Activated T-cell treated with anti-CD3 and anti-CD28 coated beads, Interleukin-2, amount 50 U/mL, for 4 hours (primary cell): ENCODE results near the gene C9orf78. TPM values are rescaled to one million over a fixed set of nuclear protein-coding genes. Genes with fewer than 3 reads are reported as not detected.
"Not testable (repeated sequence)": the region's sequence is repeated elsewhere in the genome, so short reads cannot be mapped to it uniquely, and the experiment has no call there.

Experiments
- ATAC-seq, 2 donors: fragments of 200-7000 bp; cut with Tn5 transposase; one replicate each; pipeline ENCODE4 v1.10.0; 2021
- DNase-seq: peaks from one replicate; pipeline ENCODE4 v3.0.0-alpha.2; 2020
- H3K27me3 Mint-ChIP-seq: one replicate; pipeline ENCODE4 v1.8.0; 2021; ENCODE audit warnings: low read depth, mixed read lengths
- H3K36me3 Mint-ChIP-seq: one replicate; pipeline ENCODE4 v1.8.0; 2022; ENCODE audit warnings: mixed read lengths; ENCODE audit not compliant: insufficient read depth
- H3K4me1 Mint-ChIP-seq: one replicate; pipeline ENCODE4 v1.8.0; 2021; ENCODE audit warnings: low read depth, mixed read lengths
- H3K4me3 Mint-ChIP-seq: one replicate; pipeline ENCODE4 v1.8.0; 2021; ENCODE audit warnings: mild to moderate bottlenecking, moderate library complexity, mixed read lengths
- H3K9me3 Mint-ChIP-seq: one replicate; pipeline ENCODE4 v1.8.0; 2021; ENCODE audit warnings: mixed read lengths
- total RNA-seq, 3 donors: library from RNA; stranded (reverse); gene quantifications; one replicate each; pipeline ENCODE4 v1.2.1, GENCODE V29; 2021

C9orf78 gene
- total RNA-seq, 3 donors from 2014 or later = 74.8 to 92.6 (median 76.2) TPM

DNA sequence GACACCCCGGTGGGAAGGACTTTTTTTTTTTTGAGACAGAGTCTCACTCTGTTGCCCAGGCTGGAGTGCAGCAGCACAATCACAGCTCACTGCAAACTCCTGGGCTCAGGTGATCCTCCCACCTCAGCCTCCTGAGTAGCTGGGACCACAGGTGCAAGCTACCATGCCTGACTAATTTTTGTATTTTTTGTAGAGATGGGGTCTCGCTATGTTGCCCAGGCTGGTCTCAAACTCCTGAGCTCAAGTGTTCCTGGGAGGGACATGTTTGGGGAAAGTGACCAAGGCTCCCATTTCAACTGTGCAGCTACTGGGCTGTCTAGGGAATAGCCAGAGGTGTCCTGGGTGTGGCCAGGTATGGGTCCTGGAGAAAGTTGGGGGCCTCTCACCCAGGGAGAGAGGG, 39.0 kb downstream of the C9orf78 start:
- ATAC-seq, DNase-seq, H3K4me3 Mint-ChIP-seq, H3K4me1 Mint-ChIP-seq, H3K9me3 Mint-ChIP-seq, H3K36me3 Mint-ChIP-seq, H3K27me3 Mint-ChIP-seq: not testable (repeated sequence)

DNA sequence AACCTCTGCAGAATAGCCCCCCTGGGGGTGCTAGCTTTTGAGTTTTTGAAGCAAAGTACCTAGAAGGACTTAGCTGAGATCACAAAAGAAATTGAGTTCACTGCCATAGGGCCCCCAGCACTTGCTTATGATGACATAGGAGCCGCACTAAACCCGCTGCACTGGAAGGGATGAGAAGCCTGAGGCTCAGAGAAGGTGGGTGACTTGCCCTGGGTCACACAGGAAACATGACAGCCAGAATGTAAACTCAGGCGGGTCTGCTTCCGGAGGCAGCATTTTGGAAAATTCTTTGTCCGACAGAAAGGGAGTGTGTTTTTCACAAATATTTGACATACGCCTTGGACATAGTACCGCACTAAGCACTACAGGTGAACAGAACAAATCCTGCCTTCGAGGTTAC, 40.5 kb downstream of the C9orf78 start:
- peaks cover 4% of the 10 kb centered on the region for H3K4me1 Mint-ChIP-seq
- no peak for ATAC-seq
- no peaks in the 10 kb centered on the region for H3K27me3 Mint-ChIP-seq
- H3K4me3 Mint-ChIP-seq = no peak overlapping the region
- no peak for DNase-seq
- no peaks in the 10 kb centered on the region for H3K36me3 Mint-ChIP-seq
- no peaks in the 10 kb centered on the region for H3K9me3 Mint-ChIP-seq

DNA sequence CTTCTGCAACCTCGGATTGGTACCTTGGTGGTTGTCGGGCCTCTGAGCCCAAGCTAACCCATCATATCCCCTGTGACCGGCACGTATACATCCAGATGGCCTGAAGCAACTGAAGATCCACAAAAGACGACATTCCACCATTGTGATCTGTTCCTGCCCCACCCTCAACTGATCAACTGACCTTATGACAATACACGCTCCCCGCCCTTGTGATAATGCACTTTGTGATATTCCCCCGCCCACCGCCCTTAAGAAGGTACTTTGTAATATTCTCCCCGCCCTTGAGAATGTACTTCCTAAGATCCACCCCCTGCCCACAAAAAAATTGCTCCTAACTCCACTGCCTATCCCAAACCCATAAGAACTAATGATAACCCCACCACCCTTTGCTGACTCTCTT, 48.6 kb downstream of the C9orf78 start:
- H3K36me3 Mint-ChIP-seq = no peaks in the 10 kb centered on the region

DNA sequence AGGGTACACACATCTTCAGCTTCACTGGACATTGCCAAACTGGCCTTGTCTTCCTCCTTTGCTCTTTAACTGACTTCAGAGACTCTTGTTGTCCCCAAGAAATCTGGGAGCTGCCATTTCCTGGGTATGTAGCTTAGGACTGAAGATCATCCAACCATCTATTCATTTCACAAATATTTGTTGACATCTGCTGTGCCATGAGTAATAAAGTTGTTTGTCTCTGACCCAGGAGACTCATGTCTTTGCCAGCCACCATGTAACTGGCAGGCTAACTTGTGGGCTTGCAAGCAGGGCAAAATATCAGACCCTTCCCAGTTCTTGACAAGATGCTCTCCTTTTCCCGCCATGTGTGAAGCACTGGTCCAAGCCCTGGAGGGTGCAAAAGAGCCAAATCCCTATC, 49.2 kb downstream of the C9orf78 start:
- no peaks in the 10 kb centered on the region for H3K36me3 Mint-ChIP-seq
- peaks cover 4% of the 10 kb centered on the region for H3K27me3 Mint-ChIP-seq
- H3K4me1 Mint-ChIP-seq = peaks cover 4% of the 10 kb centered on the region
- no peak for ATAC-seq
- no peaks in the 10 kb centered on the region for H3K9me3 Mint-ChIP-seq
- no peak overlapping the region for H3K4me3 Mint-ChIP-seq
- no peak for DNase-seq

More for the DNA sequence above, 48.6 kb downstream of the C9orf78 start:
- no peak for ATAC-seq
- Mint-ChIP-seq H3K4me1 (peaks cover 4% of the 10 kb centered on the region), H3K4me3 (no peak overlapping the region), H3K27me3 (peaks cover 4% of the 10 kb centered on the region), H3K9me3 (no peaks in the 10 kb centered on the region)
- no peak for DNase-seq

DNA sequence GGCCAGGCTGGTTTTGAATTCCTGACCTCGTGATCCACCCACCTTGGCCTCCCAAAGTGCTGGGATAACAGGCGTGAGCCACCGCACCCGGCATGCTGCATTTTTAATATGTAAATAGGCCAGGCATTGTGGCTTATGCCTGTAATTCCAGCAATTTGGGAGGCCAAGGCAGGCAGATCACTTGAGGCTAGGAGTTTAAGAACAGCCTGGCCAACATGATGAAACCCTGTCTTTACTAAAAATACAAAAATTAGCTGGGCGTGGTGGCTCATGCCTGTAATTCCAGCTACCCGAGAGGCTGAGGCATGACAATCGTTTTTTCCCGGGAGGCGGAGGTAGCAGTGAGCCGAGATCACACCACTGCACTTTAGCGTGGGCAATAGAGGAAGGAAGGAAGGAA, 50.1 kb downstream of the C9orf78 start:
- H3K36me3 Mint-ChIP-seq, H3K27me3 Mint-ChIP-seq, H3K4me1 Mint-ChIP-seq, H3K9me3 Mint-ChIP-seq, ATAC-seq, DNase-seq, H3K4me3 Mint-ChIP-seq: not testable (repeated sequence)

DNA sequence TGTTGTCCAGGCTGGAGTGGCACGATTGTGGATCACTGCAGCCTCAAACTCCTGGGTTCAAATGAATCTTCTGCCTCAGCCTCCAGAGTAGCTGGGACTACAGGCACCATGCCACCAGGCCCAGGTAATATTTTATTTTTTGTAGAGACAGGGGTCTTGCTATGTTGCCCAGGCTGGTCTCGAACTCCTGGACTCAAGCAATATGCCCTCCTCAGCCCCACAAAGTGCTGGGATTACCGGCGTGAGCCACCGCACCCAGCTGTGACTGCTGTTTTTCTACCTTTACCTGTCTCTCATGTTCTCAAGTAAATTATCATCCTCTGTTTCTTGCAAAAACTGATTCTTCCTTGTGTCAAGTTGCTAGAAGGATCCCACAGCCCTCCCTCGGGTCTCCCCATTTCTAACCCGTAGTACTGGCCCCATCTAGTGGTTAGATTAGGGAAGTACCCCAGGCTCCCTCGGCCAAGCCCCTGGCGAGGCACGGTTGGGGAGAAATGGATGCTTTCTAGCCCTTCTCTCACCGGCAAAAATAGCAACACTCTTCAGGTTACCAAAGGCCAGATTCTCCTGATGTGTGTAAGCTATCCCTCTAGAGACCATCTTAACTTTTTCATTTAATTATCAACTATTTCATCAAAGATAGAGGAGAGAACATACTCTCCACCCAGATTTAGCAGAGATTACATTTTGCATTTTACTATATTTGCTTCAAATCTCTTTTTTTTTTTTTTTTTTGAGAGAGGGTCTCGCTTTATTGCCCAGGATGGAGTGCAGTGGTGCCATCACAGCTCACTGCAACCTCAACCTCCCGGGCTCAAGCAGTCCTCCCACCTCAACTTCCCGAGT, 51.3 kb downstream of the C9orf78 start:
- no peaks in the 10 kb centered on the region for H3K4me1 Mint-ChIP-seq
- DNase-seq = peak; percentile 71
- peak; percentile 96 to 99 for ATAC-seq
- H3K9me3 Mint-ChIP-seq = no peaks in the 10 kb centered on the region
- peaks cover 6% of the 10 kb centered on the region for H3K27me3 Mint-ChIP-seq
- H3K4me3 Mint-ChIP-seq = no peak overlapping the region
- H3K36me3 Mint-ChIP-seq = no peaks in the 10 kb centered on the region

DNA sequence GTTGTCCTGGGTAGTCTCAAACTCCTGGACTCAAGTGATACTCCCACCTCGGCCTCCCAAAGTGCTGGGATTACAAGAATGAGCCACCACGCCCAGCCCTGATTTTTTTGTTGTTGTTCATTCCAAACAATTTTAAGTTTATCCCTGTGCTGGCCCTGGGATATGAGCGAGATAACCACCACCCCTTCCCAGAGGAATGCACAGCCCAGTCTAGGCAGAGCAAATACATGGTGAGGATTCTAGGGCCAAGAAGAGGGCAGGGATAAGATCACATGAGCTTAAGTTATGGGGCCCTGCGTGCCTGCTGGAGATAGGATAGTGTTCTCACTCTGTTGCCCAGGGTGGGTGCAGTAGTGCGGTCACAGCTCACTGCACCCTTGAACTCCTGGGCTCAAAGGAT, 53.1 kb downstream of the C9orf78 start:
- Mint-ChIP-seq H3K27me3 (peaks cover 12% of the 10 kb centered on the region), H3K36me3 (no peaks in the 10 kb centered on the region), H3K4me3 (no peak overlapping the region), H3K9me3 (no peaks in the 10 kb centered on the region), H3K4me1 (peaks cover 8% of the 10 kb centered on the region)
- no peak for ATAC-seq
- no peak for DNase-seq

DNA sequence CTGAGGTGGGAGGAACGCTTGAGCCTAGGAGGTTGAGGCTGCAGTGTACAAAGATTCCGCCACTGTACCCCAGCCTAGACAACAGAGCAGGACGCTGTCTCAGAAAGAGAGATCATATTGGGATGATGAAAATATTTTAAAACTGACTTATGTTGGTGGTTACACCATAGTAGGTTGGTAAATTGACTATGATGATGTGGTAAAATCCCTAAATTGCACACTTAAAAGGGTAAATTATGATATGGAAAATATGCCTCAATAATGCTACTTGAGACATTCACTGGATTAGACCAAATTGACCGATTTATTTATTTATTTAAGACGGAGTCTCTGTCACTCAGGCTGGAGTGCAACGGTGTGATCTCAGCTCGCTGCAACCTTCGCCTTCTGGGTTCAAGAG, 53.9 kb downstream of the C9orf78 start:
- DNase-seq (no peak), ATAC-seq (no peak)
- peaks cover 8% of the 10 kb centered on the region for H3K4me1 Mint-ChIP-seq
- H3K4me3 Mint-ChIP-seq = no peak overlapping the region
- peaks cover 8% of the 10 kb centered on the region for H3K27me3 Mint-ChIP-seq
- no peaks in the 10 kb centered on the region for H3K36me3 Mint-ChIP-seq
- H3K9me3 Mint-ChIP-seq = no peaks in the 10 kb centered on the region

DNA sequence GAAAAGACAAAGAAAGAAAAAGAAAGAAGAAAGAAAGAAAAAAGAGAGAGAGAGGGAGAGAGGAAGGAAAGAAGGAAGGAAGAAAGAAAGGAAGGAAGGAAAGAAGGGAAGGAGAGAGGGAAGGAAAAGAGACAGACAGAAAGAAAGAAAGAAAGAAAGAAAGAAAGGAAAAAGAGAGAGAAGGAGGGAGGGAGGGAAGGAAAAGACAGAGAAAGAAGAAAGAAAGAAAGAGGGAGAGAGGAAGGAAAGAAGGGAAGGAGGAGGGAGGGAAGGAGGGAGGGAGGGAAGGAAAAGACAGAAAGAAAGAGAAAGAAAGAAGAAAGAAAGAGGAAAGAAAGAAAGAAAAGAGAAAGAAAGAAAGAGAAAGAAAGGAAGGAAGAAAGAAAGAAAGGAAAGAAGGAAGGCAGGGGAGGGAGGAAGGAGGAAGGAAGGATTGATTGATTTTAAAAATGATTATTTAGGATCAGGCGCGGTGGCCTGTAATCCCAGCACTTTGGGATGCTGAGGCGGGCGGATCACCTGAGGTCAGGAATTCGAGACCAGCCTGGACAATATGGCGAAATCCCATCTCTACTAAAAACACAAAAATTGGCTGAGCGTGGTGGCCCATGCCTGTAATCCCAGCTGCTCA, 55.4 kb downstream of the C9orf78 start:
- peaks cover 8% of the 10 kb centered on the region for H3K4me1 Mint-ChIP-seq
- no peak for DNase-seq
- no peak for ATAC-seq
- H3K4me3 Mint-ChIP-seq = no peak overlapping the region
- H3K9me3 Mint-ChIP-seq = no peaks in the 10 kb centered on the region
- H3K27me3 Mint-ChIP-seq = peaks cover 11% of the 10 kb centered on the region
- H3K36me3 Mint-ChIP-seq = no peaks in the 10 kb centered on the region

DNA sequence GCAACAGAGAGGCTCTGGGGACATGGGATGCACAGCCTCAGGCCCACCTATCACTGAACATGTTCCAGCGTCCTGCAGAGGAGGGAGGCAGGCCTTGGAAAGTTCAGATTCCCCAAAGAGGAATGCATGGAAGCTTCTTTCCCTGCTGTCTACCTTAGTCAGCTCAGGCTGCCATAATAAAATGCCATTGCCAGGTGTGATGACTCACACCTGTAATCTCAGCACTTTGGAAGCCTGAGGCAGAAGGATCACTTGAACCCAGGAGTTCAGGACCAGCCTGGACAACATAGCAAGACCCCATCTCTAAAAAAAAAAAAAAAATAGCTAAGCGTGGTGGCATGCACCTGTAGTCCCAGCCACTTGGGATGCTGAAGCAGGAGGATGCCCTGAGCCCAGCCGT, 56.6 kb downstream of the C9orf78 start:
- H3K9me3 Mint-ChIP-seq = no peaks in the 10 kb centered on the region
- H3K4me1 Mint-ChIP-seq = peaks cover 8% of the 10 kb centered on the region
- H3K4me3 Mint-ChIP-seq = no peak overlapping the region
- ATAC-seq = no peak
- peaks cover 13% of the 10 kb centered on the region for H3K27me3 Mint-ChIP-seq
- H3K36me3 Mint-ChIP-seq = no peaks in the 10 kb centered on the region
- no peak for DNase-seq

DNA sequence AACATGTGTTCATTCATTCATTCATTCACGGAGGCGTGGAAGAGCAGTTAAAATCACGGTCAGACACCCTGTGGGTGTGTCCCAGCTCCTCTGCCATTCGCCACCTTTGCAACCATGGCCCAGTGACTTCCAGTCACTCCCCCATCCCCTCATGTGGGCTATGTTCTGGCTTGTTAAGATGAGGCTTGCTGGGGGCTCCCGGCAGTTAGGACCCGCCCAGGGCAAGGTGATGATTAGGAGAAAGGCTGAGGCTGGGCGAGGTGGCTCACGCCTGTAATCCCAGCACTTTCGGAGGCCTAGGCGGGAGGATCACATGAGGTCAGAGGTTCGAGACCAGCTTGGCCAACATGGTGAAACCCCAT, 57.3 kb downstream of the C9orf78 start:
- Mint-ChIP-seq H3K9me3 (no peaks in the 10 kb centered on the region), H3K36me3 (no peaks in the 10 kb centered on the region), H3K27me3 (peaks cover 13% of the 10 kb centered on the region), H3K4me1 (peaks cover 8% of the 10 kb centered on the region), H3K4me3 (no peak overlapping the region)
- ATAC-seq (peak in 1 of 2 donors; percentile 19), DNase-seq (no peak)

Other genes with a start within 250 kb of the C9orf78 start
- gene C9orf50, start 214.2 kb downstream of the C9orf78 start, total RNA-seq = not detected
- gene NTMT1, start 209.1 kb downstream of the C9orf78 start, total RNA-seq = 100 to 1,000 TPM in 1 of 3 donors, 10 to 100 TPM in 2; 93.4 to 111 (median 96.6) TPM
- 10 to 100 TPM; 32.1 to 35.3 (median 35.1) TPM for gene ASB6, start 193.1 kb downstream of the C9orf78 start, total RNA-seq
- 1 to 10 TPM in 1 of 3 donors, under 1 TPM in 2; 0.50 to 1.3 (median 0.57) TPM for gene PRRX2, start 169.6 kb downstream of the C9orf78 start, total RNA-seq
- gene PTGES, start 82.2 kb downstream of the C9orf78 start, total RNA-seq = not detected
- 10 to 100 TPM; 22.8 to 28.1 (median 27.5) TPM for gene TOR1B, start 32.1 kb downstream of the C9orf78 start, total RNA-seq
- gene TOR1A, start 11.1 kb downstream of the C9orf78 start, total RNA-seq = 10 to 100 TPM; 42.4 to 49.3 (median 45.2) TPM
- gene USP20, start 183 bp upstream of the C9orf78 start, total RNA-seq = 10 to 100 TPM; 39.1 to 48.4 (median 47.0) TPM
- gene FNBP1, start 207.9 kb upstream of the C9orf78 start, total RNA-seq = 100 to 1,000 TPM; 156 to 174 (median 163) TPM
- gene GPR107, start 218.6 kb upstream of the C9orf78 start, total RNA-seq = 10 to 100 TPM; 15.9 to 21.7 (median 17.9) TPM